SK-N-SH (cell line): ENCODE measurements around the gene ALDH5A1. TPM values are rescaled to one million over a fixed set of nuclear protein-coding genes. Genes with fewer than 3 reads are reported as not detected.

Source experiments
- CTCF ChIA-PET: fragments of 300-600, 350-600 bp; formaldehyde crosslinking; extraction: SDS; loops from one replicate; lab custom pipeline; 2021; lab: Yijun Ruan, JAX
- POLR2A ChIA-PET: fragments of 350-600 bp; sonication (Branson Sonifier 250); formaldehyde crosslinking; extraction: SDS; loops from one replicate; lab custom pipeline; 2020; ENCODE audit warnings: antibody characterized with exemption, inconsistent platforms; lab: Yijun Ruan, JAX
- DNase-seq: peaks from one replicate; pipeline ENCODE4 v3.0.0; 2012
- H2AFZ ChIP-seq: fragments of 200-600 bp; sonication (generic); 2 replicates; pipeline ENCODE4 v1.8.1; 2016; ENCODE audit warnings: antibody characterized with exemption, mild to moderate bottlenecking, low read depth
- H3F3A ChIP-seq: fragments of 200-600 bp; sonication (generic); replicated peaks from 2 replicates; pipeline ENCODE3; 2016; ENCODE audit warnings: antibody characterized with exemption, mild to moderate bottlenecking; ENCODE audit not compliant: insufficient read depth
- H3K27ac ChIP-seq, 2 experiments: fragments of 200-500 bp in 1 of 2; fragments of 200-600 bp in 1 of 2; sonication (Bioruptor generic) in 1 of 2; sonication (generic), shearing (Covaris generic) in 1 of 2; 2 replicates each; pipeline versions ENCODE4 v1.5.1 to v1.6.1; 2014 to 2016; ENCODE audit warnings: low read depth in 2 of 2, inconsistent platforms in 1 of 2, low read length in 1 of 2, mild to moderate bottlenecking in 1 of 2, mixed read lengths in 1 of 2
- H3K27me3 ChIP-seq: fragments of 200-600 bp; sonication (generic), shearing (Covaris generic); 2 replicates; pipeline ENCODE4 v1.6.1; 2016; ENCODE audit warnings: mixed run types; ENCODE audit not compliant: insufficient read depth
- H3K36me3 ChIP-seq, 2 experiments: fragments of 200-500 bp in 1 of 2; fragments of 200-600 bp in 1 of 2; sonication (Bioruptor generic) in 1 of 2; sonication (generic) in 1 of 2; replicated peaks in 1 of 2; 2 replicates each; pipeline versions ENCODE3 to v1.5.1; 2014 to 2016; ENCODE audit warnings: low read length in 1 of 2, mild to moderate bottlenecking in 1 of 2; ENCODE audit not compliant: insufficient read depth in 2 of 2, control insufficient read depth in 1 of 2
- H3K4me1 ChIP-seq, 2 experiments: fragments of 200-500 bp in 1 of 2; fragments of 200-600 bp in 1 of 2; sonication (Bioruptor generic) in 1 of 2; sonication (generic), shearing (Covaris generic) in 1 of 2; 2 replicates each; pipeline versions ENCODE4 v1.5.1 to v1.6.1; 2014 to 2016; ENCODE audit warnings: low read depth in 1 of 2, low read length in 1 of 2, mixed run types in 1 of 2; ENCODE audit not compliant: insufficient read depth in 2 of 2, control insufficient read depth in 1 of 2
- H3K4me2 ChIP-seq: fragments of 200-600 bp; sonication (generic), shearing (Covaris generic); 2 replicates; pipeline ENCODE4 v1.6.1; 2017; ENCODE audit warnings: mixed run types
- H3K4me3 ChIP-seq, 2 experiments: fragments of 200-500 bp in 1 of 2; fragments of 200-600 bp in 1 of 2; sonication (Bioruptor generic) in 1 of 2; sonication (generic), shearing (Covaris generic) in 1 of 2; 2 replicates each; pipeline versions ENCODE4 v1.5.1 to v1.8.1; 2014 to 2016; ENCODE audit warnings: low read depth in 2 of 2, inconsistent platforms in 1 of 2, low read length in 1 of 2, mild to moderate bottlenecking in 1 of 2, mixed read lengths in 1 of 2, moderate library complexity in 1 of 2
- H3K79me2 ChIP-seq: fragments of 200-600 bp; sonication (generic); 2 replicates; pipeline ENCODE4 v1.8.1; 2017; ENCODE audit warnings: mild to moderate bottlenecking; ENCODE audit not compliant: insufficient read depth
- H3K9ac ChIP-seq: fragments of 200-600 bp; sonication (generic); 2 replicates; pipeline ENCODE4 v1.6.1; 2017; ENCODE audit warnings: mixed run types
- H3K9me2 ChIP-seq: fragments of 200-600 bp; sonication (generic); 2 replicates; pipeline ENCODE4 v1.6.1; 2017; ENCODE audit warnings: mixed run types
- H3K9me3 ChIP-seq: fragments of 200-600 bp; sonication (generic); 2 replicates; pipeline ENCODE4 v1.6.1; 2017; ENCODE audit warnings: mixed run types, mild to moderate bottlenecking, moderate library complexity
- H4K20me1 ChIP-seq: fragments of 200-600 bp; sonication (generic); 2 replicates; pipeline ENCODE4 v1.6.1; 2017; ENCODE audit warnings: mild to moderate bottlenecking, mixed run types; ENCODE audit not compliant: insufficient read depth
- CHD2 ChIP-seq: fragments of 150-350 bp; IDR thresholded peaks from 2 replicates; pipeline ENCODE4 v1.6.1; 2018; ENCODE audit warnings: low read length; ENCODE audit not compliant: partially characterized antibody
- EP300 ChIP-seq, 2 experiments: IDR thresholded peaks; 2 replicates each; pipeline versions ENCODE4 v1.4.0 to v1.6.1; 2012; ENCODE audit warnings: borderline replicate concordance in 1 of 2, low read depth in 1 of 2, low read length in 1 of 2
- JUND ChIP-seq: IDR thresholded peaks from 2 replicates; pipeline ENCODE4 v1.4.0; 2012
- NRF1 ChIP-seq: IDR thresholded peaks from 2 replicates; pipeline ENCODE4 v1.6.1; 2012; ENCODE audit warnings: low read depth, mild to moderate bottlenecking, low read length
- SIN3A ChIP-seq: IDR thresholded peaks from 2 replicates; pipeline ENCODE4 v1.6.1; 2012; ENCODE audit warnings: low read depth, mild to moderate bottlenecking, low read length, moderate library complexity, borderline replicate concordance
- SMC3 ChIP-seq: IDR thresholded peaks from 2 replicates; pipeline ENCODE4 v1.6.1; 2012; ENCODE audit warnings: low read depth, low read length, improper control_type of control experiment
- TAF1 ChIP-seq: IDR thresholded peaks from 2 replicates; pipeline ENCODE4 v1.6.1; 2012; ENCODE audit warnings: low read depth, mild to moderate bottlenecking, low read length, moderate library complexity, borderline replicate concordance
- USF1 ChIP-seq: IDR thresholded peaks from 2 replicates; pipeline ENCODE4 v1.4.0; 2012; ENCODE audit warnings: low read depth, borderline replicate concordance
- WGBS: methylation state at CpG from one replicate; pipeline ENCODE4 v1.1.6; 2017; ENCODE audit warnings: low lambda C conversion rate; 5-methylcytosine and 5-hydroxymethylcytosine counted together
- polyA plus RNA-seq, 3 experiments: library from polyadenylated mRNA; depleted of rRNA; stranded (reverse); fragments of >200 nt; gene quantifications; 2 replicates each; pipeline ENCODE4 v1.2.3, GENCODE V29; 2012
- TF ChIP-seq, protein P1 (sequence below): IDR thresholded peaks from 2 replicates; pipeline ENCODE4 v1.6.1; 2012; ENCODE audit warnings: mild to moderate bottlenecking, low read depth, low read length, moderate library complexity
- TF ChIP-seq, protein P2 (sequence below): fragments of 200-600 bp; sonication (generic); IDR thresholded peaks from 2 replicates; pipeline ENCODE4 v1.6.1; 2017; ENCODE audit warnings: antibody characterized with exemption, mild to moderate bottlenecking, moderate library complexity

The ALDH5A1 gene
- polyA plus RNA-seq, 1 of the 3 experiments (the other 2 are of a cell fraction): 3.0 TPM

DNA sequence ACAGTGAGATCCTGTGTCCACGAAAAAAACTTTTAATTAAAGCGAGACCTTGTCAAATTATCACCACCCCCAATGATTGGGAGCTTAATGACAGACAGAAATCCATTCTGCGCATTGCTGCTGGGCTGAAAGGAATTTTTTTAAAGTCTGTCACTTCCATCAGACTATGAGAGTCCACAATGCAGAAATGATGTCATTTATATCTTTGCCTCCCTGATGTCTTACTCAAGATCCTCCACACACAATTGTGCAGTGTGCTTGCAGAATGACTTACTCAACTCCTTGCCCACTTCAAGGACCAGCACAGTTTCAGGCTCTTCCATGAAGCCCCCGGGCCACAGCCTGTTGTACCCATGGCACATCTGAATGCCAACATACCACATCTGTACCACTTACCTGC lies 46.4 kb upstream of the ALDH5A1 start:
- Histone ChIP-seq H3K36me3 (no peaks in the 10 kb centered on the region), H2AFZ (no peak overlapping the region), H3K4me2 (no peak overlapping the region), H4K20me1 (no peaks in the 10 kb centered on the region), H3K4me1 (peaks cover 0 to 4% of the 10 kb centered on the region in 2 experiments; a peak in 1 of 4 replicates), H3K9me3 (no peaks in the 10 kb centered on the region), H3K9me2 (no peaks in the 10 kb centered on the region), H3K27ac (no peak overlapping the region), H3K79me2 (no peaks in the 10 kb centered on the region), H3K9ac (no peak overlapping the region)
- 41% methylated on average over 4 of the region's 4 CpGs for WGBS
- DNase-seq: no peak
- TF ChIP-seq EP300 (IDR thresholded peaks at IDR 0.05; ENCODE audit: borderline replicate concordance in 1 of 2, low read depth in 1 of 2, low read length in 1 of 2) (no peak), TAF1 (no peak), NRF1 (no peak), USF1 (no peak), CHD2 (no peak), JUND (no peak), SIN3A (no peak), SMC3 (no peak)
- TF ChIP-seq, protein P1, sequence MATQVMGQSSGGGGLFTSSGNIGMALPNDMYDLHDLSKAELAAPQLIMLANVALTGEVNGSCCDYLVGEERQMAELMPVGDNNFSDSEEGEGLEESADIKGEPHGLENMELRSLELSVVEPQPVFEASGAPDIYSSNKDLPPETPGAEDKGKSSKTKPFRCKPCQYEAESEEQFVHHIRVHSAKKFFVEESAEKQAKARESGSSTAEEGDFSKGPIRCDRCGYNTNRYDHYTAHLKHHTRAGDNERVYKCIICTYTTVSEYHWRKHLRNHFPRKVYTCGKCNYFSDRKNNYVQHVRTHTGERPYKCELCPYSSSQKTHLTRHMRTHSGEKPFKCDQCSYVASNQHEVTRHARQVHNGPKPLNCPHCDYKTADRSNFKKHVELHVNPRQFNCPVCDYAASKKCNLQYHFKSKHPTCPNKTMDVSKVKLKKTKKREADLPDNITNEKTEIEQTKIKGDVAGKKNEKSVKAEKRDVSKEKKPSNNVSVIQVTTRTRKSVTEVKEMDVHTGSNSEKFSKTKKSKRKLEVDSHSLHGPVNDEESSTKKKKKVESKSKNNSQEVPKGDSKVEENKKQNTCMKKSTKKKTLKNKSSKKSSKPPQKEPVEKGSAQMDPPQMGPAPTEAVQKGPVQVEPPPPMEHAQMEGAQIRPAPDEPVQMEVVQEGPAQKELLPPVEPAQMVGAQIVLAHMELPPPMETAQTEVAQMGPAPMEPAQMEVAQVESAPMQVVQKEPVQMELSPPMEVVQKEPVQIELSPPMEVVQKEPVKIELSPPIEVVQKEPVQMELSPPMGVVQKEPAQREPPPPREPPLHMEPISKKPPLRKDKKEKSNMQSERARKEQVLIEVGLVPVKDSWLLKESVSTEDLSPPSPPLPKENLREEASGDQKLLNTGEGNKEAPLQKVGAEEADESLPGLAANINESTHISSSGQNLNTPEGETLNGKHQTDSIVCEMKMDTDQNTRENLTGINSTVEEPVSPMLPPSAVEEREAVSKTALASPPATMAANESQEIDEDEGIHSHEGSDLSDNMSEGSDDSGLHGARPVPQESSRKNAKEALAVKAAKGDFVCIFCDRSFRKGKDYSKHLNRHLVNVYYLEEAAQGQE: no peak
- TF ChIP-seq, protein P2, sequence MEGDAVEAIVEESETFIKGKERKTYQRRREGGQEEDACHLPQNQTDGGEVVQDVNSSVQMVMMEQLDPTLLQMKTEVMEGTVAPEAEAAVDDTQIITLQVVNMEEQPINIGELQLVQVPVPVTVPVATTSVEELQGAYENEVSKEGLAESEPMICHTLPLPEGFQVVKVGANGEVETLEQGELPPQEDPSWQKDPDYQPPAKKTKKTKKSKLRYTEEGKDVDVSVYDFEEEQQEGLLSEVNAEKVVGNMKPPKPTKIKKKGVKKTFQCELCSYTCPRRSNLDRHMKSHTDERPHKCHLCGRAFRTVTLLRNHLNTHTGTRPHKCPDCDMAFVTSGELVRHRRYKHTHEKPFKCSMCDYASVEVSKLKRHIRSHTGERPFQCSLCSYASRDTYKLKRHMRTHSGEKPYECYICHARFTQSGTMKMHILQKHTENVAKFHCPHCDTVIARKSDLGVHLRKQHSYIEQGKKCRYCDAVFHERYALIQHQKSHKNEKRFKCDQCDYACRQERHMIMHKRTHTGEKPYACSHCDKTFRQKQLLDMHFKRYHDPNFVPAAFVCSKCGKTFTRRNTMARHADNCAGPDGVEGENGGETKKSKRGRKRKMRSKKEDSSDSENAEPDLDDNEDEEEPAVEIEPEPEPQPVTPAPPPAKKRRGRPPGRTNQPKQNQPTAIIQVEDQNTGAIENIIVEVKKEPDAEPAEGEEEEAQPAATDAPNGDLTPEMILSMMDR: no peak
- TF ChIP-seq, all 33 proteins: peak for 0
- POLR2A ChIA-PET: no interaction called here
- CTCF ChIA-PET: no interaction called here
- no peak overlapping the region for H3K4me3 ChIP-seq
- H3F3A ChIP-seq: no peaks in the 10 kb centered on the region
- no peaks in the 10 kb centered on the region for H3K27me3 ChIP-seq
